SK-N-DZ (cell line): ENCODE data around the gene NDUFA8.
"Not testable (repeated sequence)": the region's sequence is repeated elsewhere in the genome, so short reads cannot be mapped to it uniquely, and the experiment has no call there.

Source experiments
- DNase-seq: peaks from one replicate; pipeline ENCODE4 v3.0.0-alpha.2; 2015; ENCODE audit warnings: low spot score

Gene NDUFA8

DNA sequence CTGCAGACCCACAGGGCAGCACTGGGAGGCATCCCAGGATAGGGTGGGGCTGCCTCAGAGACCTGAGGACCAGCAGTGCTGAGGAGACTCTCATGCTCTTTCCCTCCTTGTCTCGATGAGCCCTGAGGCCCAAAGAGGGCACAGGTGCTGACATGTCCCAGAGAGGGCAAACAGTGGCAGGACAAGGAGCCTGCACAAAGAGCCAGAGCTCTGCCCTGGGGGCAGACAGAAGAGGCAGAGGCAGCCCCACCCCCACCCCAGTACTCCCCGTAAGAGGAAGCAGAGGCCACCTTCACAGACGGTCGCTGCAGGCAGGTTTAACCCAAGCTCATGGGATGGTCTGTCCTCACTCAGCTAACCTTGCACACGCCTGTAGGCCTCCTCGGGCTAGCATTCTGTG lies 37.1 kb downstream of the NDUFA8 start:
- DNase-seq: no peak

DNA sequence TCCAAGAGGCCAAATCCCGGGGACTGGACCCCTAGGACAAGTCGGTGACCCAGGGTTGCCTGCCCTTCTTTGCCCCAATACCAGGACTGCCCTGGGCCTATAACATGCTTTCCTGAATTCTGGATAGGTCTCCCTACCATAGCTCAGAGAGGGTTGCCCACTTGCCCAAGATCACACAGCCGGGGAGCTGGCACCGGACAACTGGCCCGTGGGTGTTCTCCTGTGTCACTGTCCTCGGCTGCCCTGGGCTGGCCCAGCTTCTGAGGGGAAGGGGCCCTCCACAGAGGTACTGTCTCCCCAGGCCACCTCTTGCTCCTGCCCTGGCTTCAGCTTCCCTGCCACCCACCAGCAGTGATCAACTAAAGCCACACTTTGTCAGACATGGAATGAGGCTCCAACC lies 37.6 kb downstream of the NDUFA8 start:
- DNase-seq: no peak

DNA sequence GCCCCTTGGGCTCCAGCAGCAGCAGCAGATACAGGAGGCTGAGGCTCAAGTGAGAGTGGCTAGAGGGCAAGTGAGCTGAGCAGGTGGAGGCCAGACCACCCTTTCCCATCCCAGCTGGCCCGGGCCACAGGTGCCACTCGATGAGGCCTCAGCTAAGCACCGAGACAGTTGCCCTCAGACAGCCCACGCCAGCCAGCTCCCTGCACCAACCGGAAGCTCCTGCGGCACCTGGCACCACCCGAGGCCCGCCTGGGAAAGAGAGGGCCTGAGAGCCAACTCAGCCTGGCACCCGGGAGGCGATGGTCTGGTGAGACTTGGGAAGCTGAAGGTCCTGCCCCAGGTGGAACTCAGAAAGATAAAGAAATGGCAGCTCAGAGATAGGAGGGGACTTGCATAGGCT lies 38.2 kb downstream of the NDUFA8 start:
- DNase-seq: no peak

- DNase-seq: no peak
Measured at GRCh38 chr9:122120316-122121071, 39.1 kb downstream of the NDUFA8 start.

DNA sequence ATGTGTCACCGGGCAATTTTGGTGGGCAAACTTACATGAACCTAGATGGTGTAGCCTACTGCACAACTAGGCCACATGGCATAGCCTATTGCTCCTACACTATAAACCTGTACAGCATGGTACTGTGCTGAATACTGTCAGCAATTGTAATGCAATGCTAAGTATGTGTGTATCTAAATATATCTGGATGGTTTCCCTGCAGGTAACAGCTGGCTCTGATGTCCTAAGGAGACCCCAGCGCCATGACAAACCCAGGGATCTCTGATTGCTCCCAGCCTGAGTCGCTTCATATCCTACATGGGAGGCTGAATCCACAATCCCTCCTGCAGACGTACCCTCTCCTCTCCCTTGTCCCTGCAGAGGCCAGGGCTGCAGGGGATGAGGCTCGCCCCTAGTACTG lies 39.9 kb downstream of the NDUFA8 start:
- no peak for DNase-seq

DNA sequence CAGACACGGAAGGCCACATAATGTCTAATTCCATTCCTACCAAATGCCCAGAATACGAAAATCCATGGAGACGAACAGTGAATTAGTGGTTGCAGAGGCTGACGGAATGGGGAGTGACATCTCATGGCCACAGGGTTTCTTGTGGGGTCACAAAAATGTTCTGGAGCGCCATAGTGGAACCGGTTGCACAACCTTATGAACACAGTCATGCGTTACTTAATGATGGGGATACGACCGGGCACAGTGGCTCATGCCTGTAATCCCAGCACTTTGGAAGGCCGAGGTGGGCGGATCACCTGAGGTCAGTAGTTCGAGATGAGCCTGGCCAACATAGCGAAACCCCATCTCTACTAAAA lies 40.4 kb downstream of the NDUFA8 start:
- DNase-seq: no peak

- no peak for DNase-seq
Measured at GRCh38 chr9:122118343-122119165, 41.0 kb downstream of the NDUFA8 start.

DNA sequence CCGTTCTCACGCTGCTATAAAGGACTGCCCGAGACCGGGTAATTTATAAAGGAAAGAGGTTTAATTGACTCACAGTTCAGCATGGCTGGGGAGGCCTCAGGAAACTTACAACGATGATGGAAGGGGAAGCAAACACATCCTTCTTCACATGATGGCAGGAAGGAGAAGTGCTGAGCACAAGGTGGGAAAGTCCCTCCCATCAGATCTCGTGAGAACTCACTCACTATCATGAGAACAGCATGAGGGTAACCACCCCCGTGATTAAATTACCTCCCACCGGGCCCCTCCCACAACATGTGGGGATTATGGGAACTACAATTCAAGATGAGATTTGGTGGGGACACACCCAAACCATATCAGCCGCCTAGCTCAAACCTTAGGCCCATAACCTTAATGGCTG lies 42.3 kb downstream of the NDUFA8 start:
- not testable (repeated sequence) for DNase-seq

GRCh38 chr9:122116448-122117173 lies 43.0 kb downstream of the NDUFA8 start:
- no peak for DNase-seq

GRCh38 chr9:122116040-122116439 lies 43.5 kb downstream of the NDUFA8 start:
- DNase-seq: no peak

DNA sequence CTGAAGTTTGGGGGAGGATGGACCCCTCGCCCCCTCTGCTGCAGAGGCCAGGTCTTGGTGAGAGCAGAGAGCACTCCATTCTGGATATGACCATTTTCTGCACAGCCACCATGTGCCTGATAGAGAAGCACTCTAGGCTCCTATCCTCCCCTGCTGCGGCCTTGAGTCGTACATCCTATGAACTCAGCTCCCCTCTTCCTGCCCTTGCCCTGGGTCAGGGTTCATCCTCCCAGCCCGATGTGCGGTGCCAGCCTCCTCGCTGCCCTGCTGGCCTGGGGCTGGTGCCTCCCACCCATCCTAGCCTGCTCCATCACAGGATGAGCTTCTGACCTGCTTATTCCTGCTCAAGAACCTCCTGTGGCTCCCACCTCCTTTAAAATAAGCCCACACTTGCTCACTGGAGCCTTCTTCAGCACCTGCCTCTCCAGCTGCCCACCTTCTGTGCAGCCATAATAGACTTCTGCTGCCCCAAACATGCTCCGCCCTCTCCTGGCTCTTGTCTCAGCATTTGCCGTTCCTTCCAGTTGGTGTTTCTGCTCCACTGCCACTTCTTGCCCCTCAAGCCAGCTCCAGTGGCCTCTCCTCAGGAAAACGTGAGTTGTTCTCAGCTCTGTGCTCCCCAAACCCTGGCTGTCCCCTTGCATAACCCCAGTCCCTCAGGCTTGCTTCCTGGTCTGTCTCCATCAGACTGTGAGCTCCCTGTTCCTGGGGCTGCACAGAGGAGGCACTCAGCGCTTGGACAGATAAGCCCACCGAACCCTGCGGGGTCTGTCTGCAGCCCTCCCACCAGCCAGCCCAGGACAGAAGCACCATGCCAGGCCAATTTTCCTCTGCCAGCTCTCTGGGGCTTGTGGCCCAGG lies 44.2 kb downstream of the NDUFA8 start:
- no peak for DNase-seq

- DNase-seq: no peak
Measured at GRCh38 chr9:122113574-122113973, 46.0 kb downstream of the NDUFA8 start.

DNA sequence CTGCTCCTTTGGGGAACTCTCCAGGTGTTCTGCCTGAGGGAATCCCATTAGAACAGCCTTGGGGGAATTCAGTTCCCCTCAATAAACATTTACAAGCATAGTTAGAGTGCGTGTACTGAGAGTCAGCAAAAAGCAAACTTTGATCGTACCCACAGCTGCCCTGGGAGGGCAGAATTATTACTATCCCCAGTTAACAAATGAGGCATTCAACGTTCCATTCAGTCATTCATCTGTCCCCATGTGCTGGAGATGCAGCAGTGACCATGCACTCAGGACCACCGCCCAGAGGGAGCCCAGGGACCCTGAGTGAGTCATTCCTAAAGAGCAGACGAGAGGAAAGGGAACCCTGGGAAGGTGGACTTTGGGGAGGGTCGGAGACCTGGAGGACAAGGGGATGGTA lies 47.3 kb downstream of the NDUFA8 start:
- no peak for DNase-seq

DNA sequence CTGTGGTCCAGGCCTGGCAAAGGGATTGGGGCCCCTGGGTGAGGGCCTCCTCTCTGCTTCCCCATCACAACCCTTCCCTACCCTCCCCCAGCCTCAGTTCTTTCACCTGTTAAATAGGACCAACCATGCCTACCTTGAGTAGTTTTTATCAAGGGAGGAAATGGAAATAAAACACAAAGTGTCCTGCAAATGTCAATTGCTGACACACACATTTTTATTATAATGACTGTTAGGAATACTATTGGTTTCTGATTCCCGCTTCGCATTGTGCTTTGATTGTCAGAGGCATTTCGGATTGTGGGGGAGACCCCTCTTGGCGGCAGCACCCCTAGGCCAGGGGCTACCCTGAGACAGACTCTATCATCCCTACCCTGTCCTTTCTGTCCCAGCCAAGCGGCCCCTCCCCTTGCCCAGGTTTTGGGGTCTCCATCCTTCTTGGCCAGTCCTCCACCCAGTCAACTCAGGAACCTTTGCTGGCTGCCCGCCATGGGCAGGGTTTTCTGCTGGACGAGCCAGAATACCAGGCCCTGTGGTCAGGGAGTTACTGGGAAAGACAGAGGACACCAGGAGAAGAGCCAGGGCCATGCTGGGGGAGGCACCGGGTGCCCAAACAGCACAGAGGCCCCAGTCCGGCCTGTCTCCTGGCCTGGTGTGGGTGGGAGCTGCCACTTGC lies 48.0 kb downstream of the NDUFA8 start:
- no peak for DNase-seq

DNA sequence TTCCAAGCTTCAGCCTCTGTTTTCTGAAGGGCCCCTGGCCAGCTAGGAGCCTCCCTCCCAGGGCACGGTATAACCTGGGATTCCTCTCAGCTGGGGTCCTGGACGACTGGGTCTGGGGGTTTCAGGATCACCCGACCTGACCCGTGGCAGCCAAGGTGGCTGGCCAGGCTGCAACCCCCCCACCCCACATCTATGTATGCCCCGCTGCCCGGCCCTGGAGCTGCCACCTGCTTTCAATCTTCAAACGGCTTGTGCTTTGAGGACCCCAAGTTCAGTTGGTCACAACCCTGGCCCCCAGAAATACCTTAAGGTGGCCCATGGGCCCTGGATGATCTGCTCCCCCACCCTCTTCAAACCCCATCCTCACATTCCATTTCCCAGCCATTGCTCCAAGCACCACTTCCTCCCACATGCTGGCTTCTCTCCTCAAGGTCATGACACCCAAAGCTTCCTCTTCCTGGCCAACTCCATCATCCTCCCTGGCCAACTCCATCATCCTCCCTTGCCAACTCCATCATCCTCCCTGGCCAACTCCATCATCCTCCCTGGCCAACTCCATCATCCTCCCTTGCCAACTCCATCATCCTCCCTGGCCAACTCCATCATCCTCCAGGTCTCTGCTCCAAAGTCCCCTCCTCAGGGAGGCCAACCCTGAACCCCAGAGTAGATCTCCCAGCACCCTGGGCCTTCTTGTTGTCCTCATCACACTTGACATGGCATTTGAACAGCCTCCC lies 49.3 kb downstream of the NDUFA8 start:
- DNase-seq: no peak

GRCh38 chr9:122109035-122109813 lies 50.4 kb downstream of the NDUFA8 start:
- no peak for DNase-seq

- no peak for DNase-seq
Measured at GRCh38 chr9:122107291-122107805, 52.2 kb downstream of the NDUFA8 start.

DNA sequence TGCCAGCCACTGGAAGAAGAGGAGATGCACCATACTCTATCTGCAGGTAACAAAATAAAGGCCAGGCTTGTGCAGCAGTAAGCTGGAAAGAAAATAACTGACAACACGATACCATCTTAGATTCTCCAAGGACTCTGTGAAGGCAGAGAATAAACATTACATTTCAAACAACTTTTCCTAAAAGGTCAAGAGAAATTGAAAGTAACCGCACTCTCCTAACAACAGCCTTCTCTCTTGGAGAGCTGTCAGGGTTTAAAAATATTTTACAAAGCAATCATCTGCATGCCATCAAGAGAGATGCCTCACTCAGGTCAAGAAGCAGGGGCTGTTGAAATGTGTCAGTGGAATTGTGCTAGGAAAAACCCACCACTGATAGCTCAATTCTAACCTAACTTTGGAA lies 53.0 kb downstream of the NDUFA8 start:
- DNase-seq: no peak

DNA sequence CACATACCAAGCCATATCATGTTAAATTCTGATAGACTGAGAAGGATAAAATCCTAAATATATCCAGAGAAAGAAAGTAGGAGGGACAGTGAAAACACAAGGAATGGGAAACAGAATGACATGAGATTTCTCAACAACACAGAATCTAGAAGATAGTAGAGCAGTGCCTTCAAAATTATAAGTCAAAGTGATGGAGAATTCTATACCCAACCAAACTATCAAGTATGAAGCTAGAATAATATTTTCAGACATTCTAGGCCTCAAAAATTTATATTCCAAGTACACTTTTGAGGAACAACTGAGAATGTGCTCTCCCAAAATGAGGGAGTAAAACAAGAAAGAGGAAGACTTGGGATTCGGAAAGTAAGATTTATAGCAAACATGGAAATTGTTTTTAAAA lies 55.6 kb downstream of the NDUFA8 start:
- no peak for DNase-seq
